Thymus (tissue), 11 donors: Measurements from ENCODE around the gene CD300LD. TPM values are rescaled to one million over a fixed set of nuclear protein-coding genes. Genes with fewer than 3 reads are reported as not detected.

ENCODE experiments used
- DNase-seq, 9 donors: peaks; one replicate each; pipeline ENCODE4 v3.0.0-alpha.2; 2013; ENCODE audit warnings: low spot score in 9 of 9, low read depth in 6 of 9, missing footprints in 1 of 9
- H3K27ac ChIP-seq, 2 donors: one replicate each; pipeline ENCODE4 v1.5.1; 2013; ENCODE audit warnings: control low read depth in 1 of 2, low read depth in 1 of 2, low read length in 1 of 2, mild to moderate bottlenecking in 1 of 2, moderate library complexity in 1 of 2
- H3K27me3 ChIP-seq, 2 donors: one replicate each; pipeline ENCODE4 v1.5.1; 2013; ENCODE audit warnings: low read length in 1 of 2; ENCODE audit not compliant: control insufficient read depth in 2 of 2, insufficient read depth in 1 of 2
- H3K36me3 ChIP-seq, 2 donors: one replicate each; pipeline ENCODE4 v1.5.1; 2013; ENCODE audit warnings: low read length in 1 of 2, mild to moderate bottlenecking in 1 of 2, moderate library complexity in 1 of 2; ENCODE audit not compliant: control insufficient read depth in 2 of 2, insufficient read depth in 2 of 2
- H3K4me1 ChIP-seq, 2 donors: one replicate each; pipeline ENCODE4 v1.5.1; 2013; ENCODE audit warnings: low read length in 2 of 2; ENCODE audit not compliant: control insufficient read depth in 2 of 2, insufficient read depth in 2 of 2
- H3K4me3 ChIP-seq, 2 donors: one replicate each; pipeline ENCODE4 v1.5.1; 2013; ENCODE audit warnings: low read length in 2 of 2, control low read depth in 1 of 2, mild to moderate bottlenecking in 1 of 2
- H3K9me3 ChIP-seq, 2 donors: one replicate each; pipeline ENCODE4 v1.5.1; 2013; ENCODE audit warnings: low read length in 1 of 2, mild to moderate bottlenecking in 1 of 2; ENCODE audit not compliant: control insufficient read depth in 2 of 2, insufficient read depth in 1 of 2
- WGBS: extraction: QIAGEN DNeasy Blood & Tissue Kit; methylation state at CpG from one replicate; pipeline ENCODE4 v1.1.7; 2013; 5-methylcytosine and 5-hydroxymethylcytosine counted together
- polyA plus RNA-seq: library from polyadenylated mRNA; stranded (reverse); fragments of 200-250 nt; gene quantifications from one replicate; pipeline ENCODE4 v1.2.3, GENCODE V29; 2013
- total RNA-seq: library from RNA; stranded (reverse); fragments of 120-200 nt; gene quantifications from one replicate; pipeline ENCODE4 v1.2.4, GENCODE V29; 2013
- donor health status: healthy.

The CD300LD gene
- total and polyA plus RNA-seq, 2 donors = 0.16 TPM; not detected in 1

GRCh38 chr17:74603037-74603635 lies 11.1 kb upstream of the CD300LD start:
- Histone ChIP-seq H3K27me3 (peaks cover 0 to 10% of the 10 kb centered on the region in 2 donors), H3K36me3 (no peaks in the 10 kb centered on the region), H3K27ac (no peak overlapping the region), H3K4me1 (peaks cover 0 to 31% of the 10 kb centered on the region in 2 donors), H3K9me3 (peaks cover 0 to 3% of the 10 kb centered on the region in 2 donors), H3K4me3 (no peak overlapping the region)
- peak in 2 of 9 donors; percentile 19 to 52 for DNase-seq
- WGBS = 55% methylated on average over 6 of the region's 6 CpGs

- peak in 3 of 9 donors; percentile 4 to 25 (median 19) for DNase-seq
- no peak overlapping the region for H3K27ac ChIP-seq
- no peaks in the 10 kb centered on the region for H3K36me3 ChIP-seq
- peaks cover 0 to 31% of the 10 kb centered on the region in 2 donors for H3K4me1 ChIP-seq
- 65% methylated on average over 12 of the region's 12 CpGs for WGBS
- peaks cover 0 to 3% of the 10 kb centered on the region in 2 donors for H3K9me3 ChIP-seq
- peaks cover 0 to 7% of the 10 kb centered on the region in 2 donors for H3K27me3 ChIP-seq
- H3K4me3 ChIP-seq = no peak overlapping the region
Measured at GRCh38 chr17:74601944-74602572, 10.0 kb upstream of the CD300LD start.

- Histone ChIP-seq H3K36me3 (no peaks in the 10 kb centered on the region), H3K9me3 (peaks cover 0 to 3% of the 10 kb centered on the region in 2 donors), H3K4me1 (peaks cover 0 to 31% of the 10 kb centered on the region in 2 donors), H3K27me3 (peaks cover 0 to 5% of the 10 kb centered on the region in 2 donors), H3K27ac (no peak overlapping the region), H3K4me3 (no peak overlapping the region)
- no peak for DNase-seq
- WGBS = 26% methylated on average over 10 of the region's 10 CpGs
Measured at GRCh38 chr17:74599448-74599939, 7.4 kb upstream of the CD300LD start.

- Histone ChIP-seq H3K4me3 (no peak overlapping the region), H3K4me1 (peaks cover 0 to 27% of the 10 kb centered on the region in 2 donors), H3K36me3 (no peaks in the 10 kb centered on the region), H3K27me3 (peaks cover 0 to 3% of the 10 kb centered on the region in 2 donors), H3K27ac (no peak overlapping the region), H3K9me3 (peaks cover 0 to 3% of the 10 kb centered on the region in 2 donors)
- no peak for DNase-seq
- WGBS = 2% methylated on average over 3 of the region's 3 CpGs
Measured at GRCh38 chr17:74599023-74599399, 6.9 kb upstream of the CD300LD start.

- Histone ChIP-seq H3K4me1 (peaks cover 0 to 22% of the 10 kb centered on the region in 2 donors), H3K4me3 (no peak overlapping the region), H3K36me3 (no peaks in the 10 kb centered on the region), H3K27me3 (no peaks in the 10 kb centered on the region), H3K9me3 (peaks cover 0 to 3% of the 10 kb centered on the region in 2 donors), H3K27ac (no peak overlapping the region)
- DNase-seq = no peak
- 80% methylated on average over 4 of the region's 4 CpGs for WGBS
Measured at GRCh38 chr17:74598346-74599022, 6.4 kb upstream of the CD300LD start.

GRCh38 chr17:74597069-74597790 lies 5.1 kb upstream of the CD300LD start:
- H3K4me3 ChIP-seq = no peak overlapping the region
- peaks cover 0 to 16% of the 10 kb centered on the region in 2 donors for H3K4me1 ChIP-seq
- WGBS = 83% methylated on average over 8 of the region's 8 CpGs
- H3K36me3 ChIP-seq = no peaks in the 10 kb centered on the region
- no peak overlapping the region for H3K27ac ChIP-seq
- no peak for DNase-seq
- peaks cover 0 to 3% of the 10 kb centered on the region in 2 donors for H3K9me3 ChIP-seq
- no peaks in the 10 kb centered on the region for H3K27me3 ChIP-seq

- H3K36me3 ChIP-seq = no peaks in the 10 kb centered on the region
- H3K27me3 ChIP-seq = no peaks in the 10 kb centered on the region
- H3K4me1 ChIP-seq = peaks cover 0 to 15% of the 10 kb centered on the region in 2 donors
- H3K4me3 ChIP-seq = no peak overlapping the region
- H3K27ac ChIP-seq = no peak overlapping the region
- H3K9me3 ChIP-seq = no peaks in the 10 kb centered on the region
- DNase-seq = no peak
- 79% methylated on average over 6 of the region's 6 CpGs for WGBS
Measured at GRCh38 chr17:74595037-74595750, 3.1 kb upstream of the CD300LD start.

- Histone ChIP-seq H3K4me3 (no peak overlapping the region), H3K27me3 (no peaks in the 10 kb centered on the region), H3K4me1 (peaks cover 0 to 6% of the 10 kb centered on the region in 2 donors), H3K27ac (no peak overlapping the region), H3K9me3 (no peaks in the 10 kb centered on the region), H3K36me3 (no peaks in the 10 kb centered on the region)
- WGBS = 93% methylated on average over 1 of the region's 1 CpG
- DNase-seq = no peak
Measured at GRCh38 chr17:74591503-74591902, 580 bp downstream of the CD300LD start.
